ENCODE measurements around the gene AQP6. TPM values are rescaled to one million over a fixed set of nuclear protein-coding genes. Genes with fewer than 3 reads are reported as not detected.

Gene AQP6
- total RNA-seq, 1 donor from 2014 or later = not detected

- no peaks in the 10 kb centered on the region for H3K36me3 ChIP-seq
- H3K4me3 ChIP-seq = no peak overlapping the region
- no peak for DNase-seq
- H3K4me1 ChIP-seq = peaks cover 22% of the 10 kb centered on the region
- intact Hi-C loops (cut with micrococcal nuclease) = no loop called here
- H3K27ac ChIP-seq (replicated peaks) = no peak overlapping the region
- H3K9me3 ChIP-seq (replicated peaks) = no peaks in the 10 kb centered on the region
- peaks cover 90% of the 10 kb centered on the region for H3K27me3 ChIP-seq (ENCODE audit: low read depth)
- TF ChIP-seq CTCF (IDR thresholded peaks at IDR 0.05; ENCODE audit: borderline replicate concordance) = no peak
These were observed 15.2 kb upstream of the AQP6 start for GRCh38 chr12:49957570-49957967.

GRCh38 chr12:49959685-49960473, 12.9 kb upstream of the AQP6 start:
- DNase-seq = no peak
- no peaks in the 10 kb centered on the region for H3K9me3 ChIP-seq (replicated peaks)
- H3K27ac ChIP-seq (replicated peaks) = no peak overlapping the region
- TF ChIP-seq CTCF (IDR thresholded peaks at IDR 0.05; ENCODE audit: borderline replicate concordance) = no peak
- peaks cover 32% of the 10 kb centered on the region for H3K4me1 ChIP-seq
- intact Hi-C loops (cut with micrococcal nuclease) = no loop called here
- no peaks in the 10 kb centered on the region for H3K36me3 ChIP-seq
- peaks cover 82% of the 10 kb centered on the region for H3K27me3 ChIP-seq (ENCODE audit: low read depth)
- no peak overlapping the region for H3K4me3 ChIP-seq

GRCh38 chr12:49960474-49961110, 12.2 kb upstream of the AQP6 start:
- H3K27me3 ChIP-seq (ENCODE audit: low read depth) = peaks cover 75% of the 10 kb centered on the region
- H3K36me3 ChIP-seq = no peaks in the 10 kb centered on the region
- H3K4me3 ChIP-seq = peak overlapping the region; percentile 61
- no peak for DNase-seq
- intact Hi-C loops (cut with micrococcal nuclease) = no loop called here
- no peak for TF ChIP-seq CTCF (IDR thresholded peaks at IDR 0.05; ENCODE audit: borderline replicate concordance)
- H3K27ac ChIP-seq (replicated peaks) = no peak overlapping the region
- H3K9me3 ChIP-seq (replicated peaks) = no peaks in the 10 kb centered on the region
- H3K4me1 ChIP-seq = peaks cover 32% of the 10 kb centered on the region

GRCh38 chr12:49961111-49961922, 11.4 kb upstream of the AQP6 start, which contains the start of gene AQP5:
Gene AQP5, plus strand, starts transcription at chr12:49961872. Its CDS starts 146 bp downstream, at chr12:49962018.
- Histone ChIP-seq H3K36me3 (no peaks in the 10 kb centered on the region), H3K27me3 (ENCODE audit: low read depth) (peaks cover 68% of the 10 kb centered on the region), H3K27ac (replicated peaks) (no peak within 1 kb of the TSS), H3K4me1 (peaks cover 32% of the 10 kb centered on the region), H3K9me3 (replicated peaks) (no peaks in the 10 kb centered on the region), H3K4me3 (peak within 1 kb of the TSS; percentile 61)
- no peak for DNase-seq
- intact Hi-C loops (cut with micrococcal nuclease) = no loop called here
- no peak for TF ChIP-seq CTCF (IDR thresholded peaks at IDR 0.05; ENCODE audit: borderline replicate concordance)

- H3K4me1 ChIP-seq = peaks cover 37% of the 10 kb centered on the region
- H3K9me3 ChIP-seq (replicated peaks) = no peaks in the 10 kb centered on the region
- no peak for TF ChIP-seq CTCF (IDR thresholded peaks at IDR 0.05; ENCODE audit: borderline replicate concordance)
- no peak for DNase-seq
- intact Hi-C loops (cut with micrococcal nuclease) = no loop called here
- no peaks in the 10 kb centered on the region for H3K36me3 ChIP-seq
- H3K4me3 ChIP-seq = no peak overlapping the region
- H3K27me3 ChIP-seq (ENCODE audit: low read depth) = peaks cover 60% of the 10 kb centered on the region
- H3K27ac ChIP-seq (replicated peaks) = no peak overlapping the region
These were observed 10.6 kb upstream of the AQP6 start for GRCh38 chr12:49961993-49962764.
